ENCODE data around the gene ASB4. TPM values are rescaled to one million over a fixed set of nuclear protein-coding genes. Genes with fewer than 3 reads are reported as not detected.

The ASB4 gene
- total RNA-seq, 1 donor from 2014 or later, result not detected

- intact Hi-C loops (cut with micrococcal nuclease), result loop anchor here (1.0 to 10.0 kb wide), 8 partner anchors 24 to 1028 kb away; partner anchors contain the start of genes PON2, PON3 and SGCE
These were observed 8.7 kb upstream of the ASB4 start for GRCh38 chr7:95476904-95477594.

GRCh38 chr7:95478272-95479037 lies 7.3 kb upstream of the ASB4 start:
- intact Hi-C loops (cut with micrococcal nuclease), result loop anchor here (10.0 kb wide), 1 partner anchor 824 kb away; the partner anchor contains the start of gene SGCE

GRCh38 chr7:95479992-95480624 lies 5.6 kb upstream of the ASB4 start:
- intact Hi-C loops (cut with micrococcal nuclease), result loop anchor here (10.0 kb wide), 1 partner anchor 825 kb away; the partner anchor contains the start of gene SGCE

GRCh38 chr7:95481271-95482165 lies 4.2 kb upstream of the ASB4 start:
- intact Hi-C loops (cut with micrococcal nuclease), result no loop called here

GRCh38 chr7:95482424-95482823 lies 3.3 kb upstream of the ASB4 start:
- intact Hi-C loops (cut with micrococcal nuclease), result no loop called here

- intact Hi-C loops (cut with micrococcal nuclease), result no loop called here
These were observed 4.6 kb downstream of the ASB4 start for GRCh38 chr7:95490231-95490762.

GRCh38 chr7:95491201-95491600 lies 5.5 kb downstream of the ASB4 start:
- intact Hi-C loops (cut with micrococcal nuclease), result no loop called here

- intact Hi-C loops (cut with micrococcal nuclease), result no loop called here
These were observed 6.0 kb downstream of the ASB4 start for GRCh38 chr7:95491634-95492314.

- intact Hi-C loops (cut with micrococcal nuclease), result no loop called here
These were observed 7.5 kb downstream of the ASB4 start for GRCh38 chr7:95493247-95493646.

- intact Hi-C loops (cut with micrococcal nuclease), result no loop called here
These were observed 8.1 kb downstream of the ASB4 start for GRCh38 chr7:95493844-95494243.

- intact Hi-C loops (cut with micrococcal nuclease), result loop anchor here (1.0 to 10.0 kb wide), 7 partner anchors 8 to 997 kb away; partner anchors contain the start of genes CASD1 and PON2
These were observed 15.6 kb downstream of the ASB4 start for GRCh38 chr7:95501261-95501832.

GRCh38 chr7:95502403-95502802 lies 16.7 kb downstream of the ASB4 start:
- intact Hi-C loops (cut with micrococcal nuclease), result loop anchor here (10.0 kb wide), 2 partner anchors 972 to 998 kb away; partner anchors contain the start of gene CASD1

GRCh38 chr7:95503271-95504131 lies 17.8 kb downstream of the ASB4 start:
- intact Hi-C loops (cut with micrococcal nuclease), result loop anchor here (10.0 kb wide), 2 partner anchors 971 to 999 kb away; partner anchors contain the start of gene CASD1

GRCh38 chr7:95504132-95504588 lies 18.4 kb downstream of the ASB4 start:
- intact Hi-C loops (cut with micrococcal nuclease), result loop anchor here (10.0 kb wide), 2 partner anchors 971 to 999 kb away; partner anchors contain the start of gene CASD1

- intact Hi-C loops (cut with micrococcal nuclease), result loop anchor here (1.0 to 10.0 kb wide), 3 partner anchors 7 to 1004 kb away; partner anchors contain the start of gene CASD1
These were observed 23.0 kb downstream of the ASB4 start for GRCh38 chr7:95508780-95509179.

GRCh38 chr7:95509199-95509598 lies 23.5 kb downstream of the ASB4 start:
- intact Hi-C loops (cut with micrococcal nuclease), result loop anchor here (1.0 to 10.0 kb wide), 3 partner anchors 8 to 1004 kb away; partner anchors contain the start of gene CASD1

GRCh38 chr7:95511716-95512260 lies 26.0 kb downstream of the ASB4 start:
- intact Hi-C loops (cut with micrococcal nuclease), result loop anchor here (1.0 kb wide), 2 partner anchors 179 to 360 kb away; no protein-coding TSS in a partner anchor

GRCh38 chr7:95517458-95517857 lies 31.7 kb downstream of the ASB4 start:
- intact Hi-C loops (cut with micrococcal nuclease), result no loop called here
